AG08395 (cell line): ENCODE data around the gene INPP4A.
A peak's percentile ranks its signal among the peaks of the same experiment; 100 is the strongest.

Experiments
- DNase-seq: peaks from one replicate; pipeline ENCODE4 v3.0.0; 2012; ENCODE audit warnings: mixed read lengths, low spot score

Gene INPP4A

DNA sequence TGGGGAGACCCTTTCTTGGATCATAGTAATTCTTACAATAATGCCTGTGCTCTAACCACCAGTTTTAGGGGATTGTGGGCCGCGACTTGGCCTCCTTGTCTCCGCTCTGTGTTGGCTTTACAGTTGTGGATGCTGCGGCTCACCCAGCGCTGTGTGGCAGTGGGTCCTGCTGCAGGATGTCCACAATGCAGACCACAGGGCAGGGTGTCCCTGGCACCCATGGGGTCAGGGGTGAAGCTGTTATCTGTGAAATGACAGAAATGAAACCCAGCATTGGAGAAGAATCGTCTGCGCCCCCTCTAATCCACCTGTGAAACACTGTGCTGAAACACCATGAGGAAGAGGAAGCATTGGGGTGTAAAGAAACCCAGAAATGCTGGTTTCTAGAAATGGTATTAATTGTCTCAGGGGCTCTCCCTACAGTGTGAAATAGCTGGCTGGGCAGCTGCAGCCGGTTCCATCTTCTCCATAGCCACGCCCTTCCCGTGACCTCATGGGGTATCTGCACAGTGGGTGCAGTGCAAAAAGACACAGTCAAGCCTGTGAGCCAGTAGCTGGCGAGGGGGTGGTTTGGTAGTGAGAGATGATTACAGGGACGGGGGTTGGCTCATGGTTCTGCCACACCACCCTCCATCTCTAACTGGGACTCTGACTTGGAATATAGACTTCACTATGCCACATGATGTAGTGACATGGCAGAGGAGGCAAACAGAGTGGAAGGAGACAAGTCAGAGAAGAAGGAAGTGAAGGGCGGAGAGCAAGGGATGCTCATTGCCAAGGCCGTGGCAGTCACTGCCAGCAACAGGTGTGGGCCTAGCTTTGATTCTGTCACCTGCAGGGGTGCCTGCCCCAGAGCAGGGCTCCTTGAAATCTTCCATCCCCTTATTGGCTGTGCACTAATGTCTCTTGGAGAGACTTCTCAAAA is 16.2 kb downstream of the INPP4A start:
- no peak for DNase-seq

DNA sequence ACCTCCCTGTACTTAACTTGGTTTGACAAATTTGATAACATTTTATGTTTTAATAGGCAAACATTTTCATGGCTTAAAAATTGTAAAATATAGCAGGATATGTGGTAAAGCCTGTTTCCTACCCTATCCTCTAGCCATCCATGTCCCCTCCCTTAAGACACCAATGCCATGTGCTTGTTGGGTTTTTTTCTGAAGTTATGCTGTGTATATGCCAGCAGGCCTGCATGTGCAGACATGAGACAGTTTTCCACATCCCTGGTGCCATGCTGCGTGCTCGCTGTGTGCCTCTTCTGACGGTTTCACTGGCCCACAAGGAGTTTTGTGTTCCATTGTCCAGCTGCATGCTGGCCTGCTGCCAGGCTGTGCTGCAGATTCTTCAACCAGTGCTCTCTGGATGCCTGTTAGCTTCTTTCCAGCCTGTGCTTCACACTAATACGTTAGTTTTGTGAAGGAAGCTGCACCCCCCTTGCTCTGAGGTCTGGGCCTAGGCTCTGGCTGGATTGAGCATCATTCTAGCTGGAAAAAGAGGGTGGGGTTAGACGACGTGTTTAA is 16.9 kb downstream of the INPP4A start:
- no peak for DNase-seq

GRCh38 chr2:98463081-98463481 is 18.4 kb downstream of the INPP4A start:
- no peak for DNase-seq

DNA sequence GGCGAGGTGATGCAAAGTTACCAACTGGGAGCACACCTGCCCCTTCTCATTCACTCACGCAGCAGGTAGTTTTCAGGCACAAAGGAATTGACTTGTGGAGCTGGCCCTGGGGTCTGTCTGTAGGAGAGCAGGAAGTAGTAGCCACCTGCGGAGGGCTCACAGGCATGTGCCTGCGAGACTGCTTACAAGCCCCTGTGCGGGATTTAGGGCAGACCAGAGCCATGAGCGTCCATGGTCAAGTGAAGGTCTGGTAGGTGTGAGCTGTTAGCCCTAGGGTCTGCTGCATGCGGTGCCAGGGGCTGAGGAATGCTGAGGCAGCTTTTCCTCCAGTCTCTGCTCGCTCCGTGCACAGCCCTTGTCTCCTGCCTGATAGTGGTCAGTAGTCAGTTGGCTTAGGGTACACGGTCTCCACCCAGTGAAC is 18.9 kb downstream of the INPP4A start:
- DNase-seq, result no peak

DNA sequence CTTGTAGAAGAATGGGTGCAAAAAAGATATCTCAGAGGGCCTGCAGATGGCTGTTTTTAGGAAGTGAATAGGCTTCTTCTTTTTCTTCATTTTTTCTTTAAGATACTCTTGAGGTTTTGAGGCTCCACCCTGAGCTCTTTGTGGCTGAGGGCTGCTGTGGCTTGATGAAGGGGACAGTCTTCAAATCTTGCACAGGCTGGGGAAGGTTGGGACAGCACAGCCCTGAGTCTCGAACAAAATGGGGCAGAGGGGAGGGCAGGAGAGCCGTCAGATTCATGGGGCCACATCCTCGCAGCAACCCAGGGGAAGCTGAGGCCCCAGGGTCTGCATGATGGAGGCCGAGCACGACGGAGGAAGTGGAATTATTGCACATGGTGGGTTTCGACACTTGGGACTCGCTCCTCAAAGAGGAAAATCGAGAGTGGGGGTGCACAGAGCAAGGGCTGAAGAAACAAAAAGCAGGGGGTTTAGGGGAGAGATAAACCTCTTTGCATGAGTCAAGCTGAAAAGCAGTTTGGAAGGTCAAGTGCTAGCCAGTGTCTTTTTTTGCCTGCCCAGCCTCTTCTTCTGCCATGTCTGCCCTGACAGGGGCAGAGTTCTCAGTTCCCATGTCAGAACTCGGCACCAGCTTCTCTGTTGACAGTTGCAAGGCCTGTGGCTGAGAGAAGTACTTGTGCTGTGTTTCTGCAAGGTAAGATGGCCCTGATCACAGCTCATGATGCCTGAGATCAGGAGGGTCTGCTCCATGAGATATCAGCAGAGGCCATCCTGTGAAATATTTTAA is 19.5 kb downstream of the INPP4A start:
- no peak for DNase-seq

- DNase-seq, result no peak
These were observed 20.2 kb downstream of the INPP4A start for GRCh38 chr2:98464772-98465310.

DNA sequence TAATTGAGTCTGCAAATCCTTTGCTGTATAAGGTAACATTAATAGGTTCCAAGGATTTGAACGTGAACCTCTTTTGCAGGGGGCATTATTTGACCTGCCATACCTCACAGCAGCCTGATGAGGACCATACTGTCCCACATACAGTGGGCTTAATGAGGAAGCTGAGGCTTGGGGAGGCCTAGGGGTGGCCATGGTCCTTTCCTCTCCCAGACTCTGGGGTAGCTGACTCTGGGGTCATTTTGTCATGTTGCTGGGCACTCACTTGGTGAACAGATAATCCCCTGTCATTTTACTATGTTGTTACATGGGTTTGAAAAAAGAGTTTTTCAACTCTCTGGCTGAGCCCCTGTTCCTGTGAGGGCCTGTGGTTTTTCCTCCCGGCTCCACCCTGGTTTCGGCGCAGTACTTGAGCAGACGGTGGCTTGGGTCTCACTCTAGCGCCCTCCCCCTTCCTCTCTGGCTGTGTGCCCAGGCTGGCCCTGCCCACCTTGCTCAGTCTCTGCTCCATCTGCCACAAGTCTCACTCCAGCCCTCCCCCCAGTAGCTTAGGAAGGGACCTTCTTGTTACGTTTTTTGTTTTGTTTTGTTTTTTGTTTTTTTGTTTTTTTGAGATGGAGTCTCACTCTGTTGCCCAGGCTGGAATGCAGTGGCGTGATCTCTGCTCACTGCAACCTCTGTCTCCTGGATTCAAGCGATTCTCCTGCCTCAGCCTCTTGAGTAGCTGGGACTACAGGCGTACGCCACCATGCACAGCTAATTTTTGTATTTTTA is 21.0 kb downstream of the INPP4A start:
- DNase-seq, result peak; percentile 37

DNA sequence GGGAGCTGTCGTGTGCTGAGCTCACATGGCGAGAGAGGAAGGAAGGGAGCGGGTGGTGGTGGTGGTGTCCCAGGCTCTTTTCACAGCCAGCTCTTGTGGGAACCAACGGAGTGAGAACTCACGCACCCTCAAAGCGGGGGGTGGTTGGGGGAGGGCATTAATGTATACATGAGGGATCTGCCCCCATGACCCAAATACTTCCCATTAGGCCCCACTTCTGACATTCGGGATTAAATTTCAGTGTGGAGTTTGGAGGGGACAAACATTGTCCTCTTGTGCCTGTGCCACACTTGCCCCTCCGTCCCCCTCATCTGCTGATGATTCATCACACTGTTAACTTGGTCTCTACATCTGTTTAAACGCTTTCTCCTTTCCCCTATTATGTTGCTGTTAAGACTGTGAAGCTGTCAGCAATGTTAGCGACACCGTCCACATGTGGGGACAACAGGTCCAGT is 22.5 kb downstream of the INPP4A start:
- DNase-seq, result no peak

- DNase-seq, result no peak
These were observed 23.0 kb downstream of the INPP4A start for GRCh38 chr2:98467652-98468051.

DNA sequence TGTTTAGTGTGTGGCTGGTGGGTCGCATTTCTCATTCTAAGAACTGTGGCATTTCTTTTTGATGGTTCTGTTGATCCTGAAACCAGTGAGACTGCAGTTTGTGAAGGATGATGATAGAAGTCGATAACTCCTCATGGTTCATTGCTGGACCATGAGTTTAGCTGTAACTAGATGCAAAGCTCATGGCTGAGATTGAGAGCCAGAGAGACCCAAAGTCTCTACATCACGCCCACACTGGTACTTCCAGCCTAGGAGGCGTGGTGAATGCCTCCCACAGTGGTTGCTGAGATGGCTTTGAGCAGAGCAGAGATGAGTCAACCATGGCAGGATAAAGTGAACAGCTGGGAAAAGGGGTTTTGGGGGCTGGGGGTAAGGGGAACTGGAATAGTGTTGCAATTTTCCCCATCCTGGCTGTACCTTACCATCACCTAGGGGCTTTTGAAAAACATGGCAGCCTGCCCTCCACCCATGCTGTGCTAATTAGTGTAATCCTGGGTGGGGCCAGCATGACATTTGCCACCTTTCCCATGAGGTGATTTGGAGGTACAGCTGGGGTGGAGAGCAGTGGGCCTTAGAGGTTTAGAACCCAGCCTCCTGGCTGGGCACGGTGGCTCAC is 24.1 kb downstream of the INPP4A start:
- DNase-seq, result no peak

DNA sequence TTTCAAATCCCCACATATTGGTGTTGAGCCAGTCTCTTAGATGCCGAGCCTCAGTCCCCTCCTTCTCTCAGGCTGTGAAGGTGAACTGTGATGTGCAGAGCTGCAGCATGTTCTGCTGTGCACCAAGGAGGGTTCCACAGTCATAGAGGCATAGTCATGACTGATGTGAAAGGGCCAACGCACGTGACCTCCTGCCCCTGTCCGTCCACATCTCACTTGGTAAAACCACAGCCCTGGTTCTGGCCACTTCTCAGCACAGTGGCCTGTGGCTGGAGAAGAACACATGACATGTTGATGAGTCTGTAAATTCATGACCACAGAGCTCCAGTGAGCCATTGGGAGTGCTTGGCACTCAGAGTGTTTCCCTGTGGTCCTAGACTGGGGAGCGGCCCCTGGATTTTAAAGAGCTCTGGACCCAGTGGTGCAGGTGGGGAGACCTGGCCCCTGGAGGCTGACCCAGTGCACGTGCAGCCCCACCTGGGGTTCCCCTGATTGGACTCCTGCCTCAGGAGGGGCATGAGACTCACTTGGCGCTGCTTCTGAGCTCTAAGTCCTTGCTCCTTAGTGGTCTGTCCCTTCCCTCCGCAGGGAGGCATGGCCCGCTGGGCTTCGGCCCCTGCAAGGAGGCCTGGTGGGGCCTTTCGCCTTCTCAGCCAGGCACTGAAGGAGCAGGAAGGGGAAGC is 25.3 kb downstream of the INPP4A start:
- DNase-seq, result no peak

DNA sequence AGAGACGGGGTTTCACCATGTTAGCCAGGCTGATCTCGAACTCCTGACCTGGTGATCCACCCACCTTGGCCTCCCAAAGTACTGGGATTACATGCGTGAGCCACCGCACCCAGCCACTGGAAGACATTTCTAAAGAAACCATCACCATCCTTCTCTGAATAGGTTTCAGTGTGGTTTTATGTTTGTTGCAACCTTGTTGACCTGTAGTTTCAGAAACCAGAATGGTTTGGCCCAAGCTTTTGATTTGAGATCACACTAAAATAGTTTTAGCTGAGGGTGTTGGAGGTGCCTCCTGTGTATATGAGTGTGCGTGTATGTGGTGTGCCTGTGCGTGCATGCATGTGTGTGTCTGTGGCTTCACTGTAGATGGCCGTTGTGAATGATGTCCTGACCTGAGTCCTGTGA is 26.2 kb downstream of the INPP4A start:
- DNase-seq, result no peak

- no peak for DNase-seq
These were observed 26.9 kb downstream of the INPP4A start for GRCh38 chr2:98471402-98472131.

- DNase-seq, result no peak
These were observed 27.5 kb downstream of the INPP4A start for GRCh38 chr2:98472132-98472650.

GRCh38 chr2:98472961-98473746 is 28.5 kb downstream of the INPP4A start:
- DNase-seq, result no peak

DNA sequence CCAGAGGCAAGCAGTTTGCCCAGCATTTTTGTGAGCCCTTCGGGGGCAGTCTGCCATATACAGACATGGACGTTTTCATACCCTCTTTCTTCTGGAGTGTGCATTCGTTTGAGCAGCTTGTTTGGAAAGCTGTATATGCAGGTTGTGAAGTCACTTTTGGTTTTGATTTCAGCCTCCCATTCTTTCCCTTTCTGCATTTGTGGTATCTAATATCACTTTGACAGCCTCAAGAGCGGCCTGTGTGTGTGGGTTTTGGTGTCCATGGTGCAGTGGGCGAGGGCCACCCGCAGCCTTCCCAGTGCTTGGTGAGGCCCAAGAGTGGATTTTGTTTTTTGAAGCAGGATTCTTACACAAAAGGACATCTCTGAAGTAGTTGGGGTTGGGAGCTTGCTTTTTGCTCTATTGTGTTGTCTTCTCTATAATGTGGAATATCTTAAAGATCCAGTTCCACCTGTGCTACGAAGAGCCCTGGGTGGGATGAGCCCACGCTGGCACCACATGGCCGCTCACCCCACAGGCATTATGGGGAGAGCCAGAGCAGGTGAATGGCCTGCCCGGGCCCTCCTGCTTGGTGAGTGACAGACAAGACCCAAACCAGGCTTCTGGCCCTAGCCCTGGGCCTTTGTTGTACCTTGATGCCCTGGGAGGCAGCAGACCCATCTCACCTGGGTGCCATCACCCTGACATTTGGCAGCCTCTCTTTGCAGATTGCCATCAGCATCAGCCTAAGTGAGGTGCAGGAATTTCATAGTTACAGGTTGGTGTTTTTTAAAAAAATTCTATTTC is 29.5 kb downstream of the INPP4A start:
- no peak for DNase-seq

- no peak for DNase-seq
These were observed 30.4 kb downstream of the INPP4A start for GRCh38 chr2:98474979-98475632.
